HCT116 (cell line): ENCODE data around the gene ROMO1. TPM values are rescaled to one million over a fixed set of nuclear protein-coding genes. Genes with fewer than 3 reads are reported as not detected.
A peak's percentile ranks its signal among the peaks of the same experiment; 100 is the strongest.
"Not testable (repeated sequence)": the region's sequence is repeated elsewhere in the genome, so short reads cannot be mapped to it uniquely, and the experiment has no call there.

Experiments
- ATAC-seq: fragments of 200-7000 bp; cut with Tn5 transposase; 2 replicates; pipeline ENCODE4 v1.9.1; 2020; ENCODE audit warnings: mild to moderate bottlenecking, moderate library complexity
- BruUV-seq: library from RNA; stranded (reverse); fragments of 400-500 nt; replicated peaks from 2 replicates; lab custom pipeline; 2021; lab: Mats Ljungman, UMichigan
- CTCF ChIA-PET: fragments of 300-600 bp; sonication (Branson Sonifier 250); formaldehyde crosslinking; loops from one replicate; lab custom pipeline; 2021; ENCODE audit warnings: antibody characterized with exemption; lab: Charles Lee
- POLR2A ChIA-PET: fragments of 300-600, 350-600 bp; sonication (Branson Sonifier 250); formaldehyde crosslinking; loops from one replicate; lab custom pipeline; 2021; ENCODE audit warnings: antibody characterized with exemption; lab: Charles Lee
- RAD21 ChIA-PET, 2 experiments: fragments of 300-600 bp; sonication (Branson Sonifier 250); formaldehyde crosslinking; loops; one replicate each; lab custom pipeline; 2023; ENCODE audit warnings: low total read pairs in 2 of 2; ENCODE audit not compliant: uncharacterized antibody in 2 of 2, unreplicated experiment in 2 of 2, low non-redundant PET in 1 of 2; lab: Charles Lee
- DNase-seq: peaks from one replicate; pipeline ENCODE4 v3.0.0-alpha.2; 2010; ENCODE audit warnings: low read depth, low spot score
- H2AFZ ChIP-seq: fragments of 200-600 bp; shearing (Covaris generic), sonication (generic); 2 replicates; pipeline ENCODE4 v1.6.1; 2017; ENCODE audit warnings: low read depth, mixed run types, mixed read lengths, antibody characterized with exemption, low read length; ENCODE audit not compliant: poor library complexity, severe bottlenecking
- H3K27ac ChIP-seq: 2 replicates; pipeline ENCODE4 v1.5.1; 2012; ENCODE audit warnings: low read depth, low read length
- H3K27me3 ChIP-seq: fragments of 200-600 bp; sonication (generic); 2 replicates; pipeline ENCODE4 v1.6.1; 2016; ENCODE audit warnings: mixed run types, low read length, mixed read lengths; ENCODE audit not compliant: insufficient read depth
- H3K36me3 ChIP-seq, 2 experiments: fragments of 200-500 bp in 1 of 2; fragments of 200-600 bp in 1 of 2; sonication (Bioruptor generic) in 1 of 2; sonication (generic) in 1 of 2; 2 replicates each; pipeline versions ENCODE4 v1.5.1 to v1.6.1; 2014 to 2016; ENCODE audit warnings: low read length in 2 of 2, inconsistent platforms in 1 of 2, mixed read lengths in 1 of 2, mixed run types in 1 of 2; ENCODE audit not compliant: insufficient read depth in 2 of 2, control insufficient read depth in 1 of 2
- H3K4me1 ChIP-seq, 2 experiments: fragments of 200-600 bp in 1 of 2; sonication (generic) in 1 of 2; 2 replicates each; pipeline versions ENCODE4 v1.5.1 to v1.6.1; 2012 to 2017; ENCODE audit warnings: low read length in 2 of 2, inconsistent platforms in 1 of 2, mild to moderate bottlenecking in 1 of 2, mixed read lengths in 1 of 2, mixed run types in 1 of 2, moderate library complexity in 1 of 2; ENCODE audit not compliant: insufficient read depth in 2 of 2, control insufficient read depth in 1 of 2
- H3K4me2 ChIP-seq: fragments of 200-600 bp; sonication (generic); 2 replicates; pipeline ENCODE4 v1.6.1; 2017; ENCODE audit warnings: mixed run types, low read length, mixed read lengths
- H3K4me3 ChIP-seq, 2 experiments: fragments of 200-600 bp in 1 of 2; sonication (generic) in 1 of 2; replicated peaks in 1 of 2; 2 replicates each; pipeline ENCODE4 v1.5.1; 2011 to 2016; ENCODE audit warnings: low read length in 2 of 2, control low read depth in 1 of 2, low read depth in 1 of 2, mild to moderate bottlenecking in 1 of 2, mixed read lengths in 1 of 2, mixed run types in 1 of 2
- H3K79me2 ChIP-seq: fragments of 200-600 bp; sonication (generic); 2 replicates; pipeline ENCODE4 v1.6.1; 2017; ENCODE audit warnings: mild to moderate bottlenecking, mixed run types, low read length, moderate library complexity, mixed read lengths; ENCODE audit not compliant: insufficient read depth
- H3K9ac ChIP-seq: fragments of 200-600 bp; sonication (generic); 2 replicates; pipeline ENCODE4 v1.6.1; 2016; ENCODE audit warnings: low read length, mixed read lengths
- H3K9me2 ChIP-seq: fragments of 200-600 bp; sonication (generic), shearing (Covaris generic); 2 replicates; pipeline ENCODE4 v1.6.1; 2017; ENCODE audit warnings: mixed run types, mild to moderate bottlenecking, moderate library complexity; ENCODE audit not compliant: insufficient read depth
- H3K9me3 ChIP-seq, 2 experiments: fragments of 200-500 bp in 1 of 2; fragments of 200-600 bp in 1 of 2; sonication (Bioruptor generic) in 1 of 2; sonication (generic) in 1 of 2; 2 replicates each; pipeline ENCODE4 v1.6.1; 2014 to 2017; ENCODE audit warnings: low read length in 2 of 2, mixed read lengths in 2 of 2, inconsistent platforms in 1 of 2, low read depth in 1 of 2, mild to moderate bottlenecking in 1 of 2, mixed run types in 1 of 2, moderate library complexity in 1 of 2; ENCODE audit not compliant: control insufficient read depth in 1 of 2, insufficient read depth in 1 of 2
- H4K20me1 ChIP-seq: fragments of 200-600 bp; sonication (generic), shearing (Covaris generic); 2 replicates; pipeline ENCODE4 v1.6.1; 2017; ENCODE audit warnings: mixed run types, mild to moderate bottlenecking, moderate library complexity; ENCODE audit not compliant: insufficient read depth
- ATF3 ChIP-seq: IDR thresholded peaks from 2 replicates; pipeline ENCODE4 v1.6.1; 2012
- CBX3 ChIP-seq: IDR thresholded peaks from 2 replicates; pipeline ENCODE4 v1.6.1; 2012; ENCODE audit warnings: low read depth
- CTCF ChIP-seq, 3 experiments: fragments of 200-600 bp in 1 of 3; sonication (generic) in 1 of 3; IDR thresholded peaks in 2 of 3; conservative IDR thresholded peaks in 1 of 3; 2 replicates each; pipeline ENCODE4 v1.5.1; 2012 to 2017; ENCODE audit warnings: low read depth in 2 of 3, low read length in 2 of 3, antibody characterized with exemption in 1 of 3, borderline replicate concordance in 1 of 3, control low read depth in 1 of 3, mild to moderate bottlenecking in 1 of 3, mixed read lengths in 1 of 3, mixed run types in 1 of 3, moderate library complexity in 1 of 3; ENCODE audit not compliant: insufficient read depth in 1 of 3
- EGR1 ChIP-seq: IDR thresholded peaks from 2 replicates; pipeline ENCODE4 v1.6.1; 2012; ENCODE audit warnings: low read depth
- ELF1 ChIP-seq: IDR thresholded peaks from 2 replicates; pipeline ENCODE4 v1.6.1; 2012; ENCODE audit warnings: low read depth, borderline replicate concordance
- EZH2 ChIP-seq: fragments of 200-600 bp; sonication (generic); IDR thresholded peaks from 2 replicates; pipeline ENCODE4 v1.6.1; 2017; ENCODE audit warnings: antibody characterized with exemption, mixed run types
- EZH2phosphoT487 ChIP-seq: fragments of 200-600 bp; IDR thresholded peaks from 2 replicates; pipeline ENCODE4 v1.6.1; 2018; ENCODE audit warnings: antibody characterized with exemption, borderline replicate concordance
- JUND ChIP-seq: IDR thresholded peaks from 2 replicates; pipeline ENCODE4 v1.6.1; 2012
- POLR2A ChIP-seq: IDR thresholded peaks from 2 replicates; pipeline ENCODE4 v1.7.0; 2011; ENCODE audit warnings: borderline replicate concordance; ENCODE audit not compliant: insufficient read depth, insufficient read length; ENCODE audit errors: extremely low read depth
- POLR2AphosphoS5 ChIP-seq: IDR thresholded peaks from 2 replicates; pipeline ENCODE4 v1.6.1; 2011; ENCODE audit warnings: mild to moderate bottlenecking, low read depth, low read length, moderate library complexity
- RAD21 ChIP-seq: IDR thresholded peaks from 2 replicates; pipeline ENCODE4 v1.6.1; 2012; ENCODE audit warnings: low read depth, mild to moderate bottlenecking
- SP1 ChIP-seq: IDR thresholded peaks from 2 replicates; pipeline ENCODE4 v1.6.1; 2012; ENCODE audit warnings: low read depth
- ZNF274 ChIP-seq: fragments of 200-500 bp; sonication (Bioruptor generic); IDR thresholded peaks from 2 replicates; pipeline ENCODE4 v1.6.1; 2014; ENCODE audit warnings: mild to moderate bottlenecking, low read depth, low read length, inconsistent platforms
- intact Hi-C: fragments of 100-400 bp; cut with micrococcal nuclease; formaldehyde crosslinking; loops from 2 replicates; pipeline ENCODE4 v1.10.0; 2022
- total RNA-seq: library from RNA; stranded (reverse); gene quantifications from one replicate; pipeline ENCODE4 v1.2.1, GENCODE V29; 2021; ENCODE audit not compliant: unreplicated experiment
- TF ChIP-seq, protein P1 (sequence below): IDR thresholded peaks from 2 replicates; pipeline ENCODE4 v1.6.1; 2012
- TF ChIP-seq, protein P2 (sequence below): IDR thresholded peaks from 2 replicates; pipeline ENCODE4 v1.6.1; 2012; ENCODE audit warnings: low read depth

The ROMO1 gene
- total RNA-seq, 1 experiment from 2014 or later = 167 TPM

GRCh38 chr20:35721621-35722020 is 22.4 kb downstream of the ROMO1 start:
- Histone ChIP-seq H3K9me2 (no peaks in the 10 kb centered on the region), H3K9me3 (no peaks in the 10 kb centered on the region), H3K9ac (no peak overlapping the region), H4K20me1 (peaks cover 39% of the 10 kb centered on the region), H2AFZ (no peak overlapping the region), H3K27me3 (no peaks in the 10 kb centered on the region), H3K4me1 (no peaks in the 10 kb centered on the region), H3K4me2 (no peak overlapping the region), H3K27ac (no peak overlapping the region), H3K4me3 (no peak overlapping the region)
- RAD21 ChIA-PET = no interaction called here
- BruUV-seq = TSS peak; percentile 7
- ATAC-seq = no peak
- DNase-seq = no peak
- TF ChIP-seq EZH2phosphoT487 (no peak), ELF1 (no peak), ZNF274 (no peak), POLR2A (no peak), SP1 (no peak), POLR2AphosphoS5 (no peak), CTCF (IDR thresholded peaks at IDR 0.05 in 2 of 3, conservative IDR thresholded peaks at IDR 0.05 in 1 of 3; ENCODE audit: borderline replicate concordance in 1 of 3, insufficient read depth in 1 of 3, low read depth in 2 of 3, low read length in 2 of 3) (no peak), EZH2 (no peak), RAD21 (no peak), EGR1 (no peak), ATF3 (no peak), CBX3 (no peak), JUND (no peak)
- TF ChIP-seq, protein P1, sequence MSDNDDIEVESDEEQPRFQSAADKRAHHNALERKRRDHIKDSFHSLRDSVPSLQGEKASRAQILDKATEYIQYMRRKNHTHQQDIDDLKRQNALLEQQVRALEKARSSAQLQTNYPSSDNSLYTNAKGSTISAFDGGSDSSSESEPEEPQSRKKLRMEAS = no peak
- TF ChIP-seq, protein P2, sequence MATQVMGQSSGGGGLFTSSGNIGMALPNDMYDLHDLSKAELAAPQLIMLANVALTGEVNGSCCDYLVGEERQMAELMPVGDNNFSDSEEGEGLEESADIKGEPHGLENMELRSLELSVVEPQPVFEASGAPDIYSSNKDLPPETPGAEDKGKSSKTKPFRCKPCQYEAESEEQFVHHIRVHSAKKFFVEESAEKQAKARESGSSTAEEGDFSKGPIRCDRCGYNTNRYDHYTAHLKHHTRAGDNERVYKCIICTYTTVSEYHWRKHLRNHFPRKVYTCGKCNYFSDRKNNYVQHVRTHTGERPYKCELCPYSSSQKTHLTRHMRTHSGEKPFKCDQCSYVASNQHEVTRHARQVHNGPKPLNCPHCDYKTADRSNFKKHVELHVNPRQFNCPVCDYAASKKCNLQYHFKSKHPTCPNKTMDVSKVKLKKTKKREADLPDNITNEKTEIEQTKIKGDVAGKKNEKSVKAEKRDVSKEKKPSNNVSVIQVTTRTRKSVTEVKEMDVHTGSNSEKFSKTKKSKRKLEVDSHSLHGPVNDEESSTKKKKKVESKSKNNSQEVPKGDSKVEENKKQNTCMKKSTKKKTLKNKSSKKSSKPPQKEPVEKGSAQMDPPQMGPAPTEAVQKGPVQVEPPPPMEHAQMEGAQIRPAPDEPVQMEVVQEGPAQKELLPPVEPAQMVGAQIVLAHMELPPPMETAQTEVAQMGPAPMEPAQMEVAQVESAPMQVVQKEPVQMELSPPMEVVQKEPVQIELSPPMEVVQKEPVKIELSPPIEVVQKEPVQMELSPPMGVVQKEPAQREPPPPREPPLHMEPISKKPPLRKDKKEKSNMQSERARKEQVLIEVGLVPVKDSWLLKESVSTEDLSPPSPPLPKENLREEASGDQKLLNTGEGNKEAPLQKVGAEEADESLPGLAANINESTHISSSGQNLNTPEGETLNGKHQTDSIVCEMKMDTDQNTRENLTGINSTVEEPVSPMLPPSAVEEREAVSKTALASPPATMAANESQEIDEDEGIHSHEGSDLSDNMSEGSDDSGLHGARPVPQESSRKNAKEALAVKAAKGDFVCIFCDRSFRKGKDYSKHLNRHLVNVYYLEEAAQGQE = no peak
- TF ChIP-seq, all 23 proteins: peak for 0
- intact Hi-C loops = no loop called here
- H3K36me3 ChIP-seq = peaks cover 82 to 87% of the 10 kb centered on the region in 2 experiments
- peaks cover 100% of the 10 kb centered on the region for H3K79me2 ChIP-seq
- CTCF ChIA-PET = no interaction called here
- POLR2A ChIA-PET = no interaction called here

DNA sequence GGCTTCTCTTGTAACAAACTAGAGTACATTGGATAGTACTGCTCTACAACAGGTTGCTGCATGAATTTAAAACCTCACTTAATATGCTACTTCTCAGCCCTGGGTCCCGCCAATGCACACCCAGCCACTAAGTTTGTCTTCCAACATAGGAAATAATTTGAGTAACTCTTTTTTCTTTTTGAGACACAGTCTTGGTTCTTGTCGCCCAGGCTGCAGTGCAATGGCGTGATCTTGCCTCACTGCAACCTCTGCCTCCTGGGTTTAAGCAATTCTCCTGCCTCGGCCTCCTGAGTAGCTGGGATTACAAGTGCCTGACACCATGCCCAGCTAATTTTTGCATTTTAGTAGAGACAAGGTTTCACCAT is 24.1 kb downstream of the ROMO1 start:
- Histone ChIP-seq H3K79me2 (peaks cover 100% of the 10 kb centered on the region), H3K36me3 (peaks cover 81 to 86% of the 10 kb centered on the region in 2 experiments), H4K20me1 (peaks cover 26% of the 10 kb centered on the region; the same call in 1 of the 2 replicates)
- H3K9ac ChIP-seq, H3K9me2 ChIP-seq, DNase-seq, H3K4me1 ChIP-seq, H3K4me2 ChIP-seq, H3K27ac ChIP-seq, H3K9me3 ChIP-seq, ATAC-seq, RAD21 ChIA-PET, H3K4me3 ChIP-seq, H3K27me3 ChIP-seq, BruUV-seq, CTCF ChIA-PET, H2AFZ ChIP-seq, intact Hi-C loops: not testable (repeated sequence)
- POLR2A ChIA-PET = interaction anchor here (0.9 kb wide), 1 partner anchor 175 kb away, joined by 3 read pairs; no protein-coding TSS in a partner anchor
